C4-2B (cell line): ENCODE data around the gene RASSF5.

Source experiments
- CTCF ChIP-seq: fragments of 450-650 bp; conservative IDR thresholded peaks from 2 replicates; pipeline ENCODE4 v1.5.1; 2017; ENCODE audit warnings: mild to moderate bottlenecking
- ZFX ChIP-seq: fragments of 450-650 bp; IDR thresholded peaks from 2 replicates; pipeline ENCODE4 v1.6.1; 2017

- no peak for TF ChIP-seq CTCF
- no peak for TF ChIP-seq ZFX
Observed at GRCh38 chr1:206517784-206518183, 10.5 kb downstream of the RASSF5 start.
